HuH-7 (cell line): ENCODE results near the gene MBNL2.

Source experiments
- DNase-seq: peaks from one replicate; pipeline ENCODE4 v3.0.0; 2011; ENCODE audit warnings: low spot score

Gene MBNL2

DNA sequence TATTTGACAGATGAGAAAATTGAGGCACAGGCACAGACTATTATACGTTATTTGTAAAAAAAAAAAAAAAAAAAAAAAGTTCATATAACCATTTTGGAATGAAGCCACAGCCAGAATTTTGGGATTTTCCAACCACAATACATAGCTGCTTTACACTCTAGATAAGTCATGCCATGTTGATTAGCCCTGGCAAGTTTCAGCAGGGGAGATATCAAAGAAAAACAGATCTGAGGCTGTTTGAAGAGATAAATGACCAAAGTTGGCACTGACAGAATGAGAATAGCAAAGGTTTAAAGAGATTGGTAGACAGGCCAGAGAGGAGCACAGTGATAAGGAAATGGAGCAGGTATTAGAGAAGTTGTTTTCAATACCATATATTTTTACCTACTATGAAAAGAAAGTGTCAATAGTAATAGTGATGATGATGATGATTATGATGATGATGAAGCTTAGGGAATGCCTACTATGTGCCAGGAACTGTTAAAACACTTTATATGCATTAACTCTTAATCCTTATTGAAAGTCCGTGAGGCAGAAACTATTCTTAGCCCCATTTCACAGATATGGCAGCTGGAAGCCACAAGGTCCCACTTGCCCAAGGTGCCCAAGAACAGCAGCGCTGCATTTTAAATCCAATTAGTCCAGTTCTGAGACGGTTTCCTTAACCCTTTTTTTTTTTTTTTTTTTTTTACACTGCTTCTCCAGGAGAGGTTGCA, 105.5 kb downstream of the MBNL2 start:
- no peak for DNase-seq

- no peak for DNase-seq
Observed at GRCh38 chr13:97328222-97328790, 106.2 kb downstream of the MBNL2 start.

DNA sequence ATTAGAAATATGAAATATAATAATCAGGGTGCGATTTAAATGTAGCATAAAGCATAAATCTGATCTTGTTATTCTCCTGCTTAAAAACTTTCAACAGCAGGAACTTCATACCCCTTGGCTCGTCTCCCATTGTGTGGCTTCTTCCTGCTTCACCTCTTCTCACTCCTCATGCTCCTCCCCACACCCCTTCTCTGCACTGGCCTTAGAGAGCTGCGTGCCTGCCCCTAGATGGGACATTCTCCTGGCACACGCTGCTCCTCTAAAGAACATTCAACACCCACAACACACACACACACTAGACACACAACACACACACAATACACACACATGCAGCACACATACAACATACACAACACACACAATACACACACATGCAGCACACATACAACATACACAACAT, 107.2 kb downstream of the MBNL2 start:
- DNase-seq, result no peak

- no peak for DNase-seq
Observed at GRCh38 chr13:97330448-97330847, 108.3 kb downstream of the MBNL2 start.

DNA sequence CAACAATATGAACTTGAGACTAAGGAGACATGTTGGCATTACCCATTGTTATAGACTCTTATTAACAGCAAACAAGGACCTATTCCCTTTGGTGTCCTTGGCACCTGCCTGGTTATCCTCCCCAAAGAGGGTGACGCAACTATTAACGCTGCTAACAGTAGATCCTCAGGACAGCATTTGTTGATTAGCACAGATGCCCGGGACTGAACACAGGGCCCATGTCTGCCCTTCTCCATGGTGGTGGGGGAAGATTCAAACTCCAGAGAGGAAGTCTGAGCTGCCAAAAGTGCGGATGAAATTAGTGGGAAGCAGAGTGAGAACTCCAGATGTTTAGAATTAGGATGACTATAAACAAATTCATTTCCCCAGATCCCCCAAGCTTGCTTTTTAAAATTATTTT, 110.6 kb downstream of the MBNL2 start:
- DNase-seq, result no peak

DNA sequence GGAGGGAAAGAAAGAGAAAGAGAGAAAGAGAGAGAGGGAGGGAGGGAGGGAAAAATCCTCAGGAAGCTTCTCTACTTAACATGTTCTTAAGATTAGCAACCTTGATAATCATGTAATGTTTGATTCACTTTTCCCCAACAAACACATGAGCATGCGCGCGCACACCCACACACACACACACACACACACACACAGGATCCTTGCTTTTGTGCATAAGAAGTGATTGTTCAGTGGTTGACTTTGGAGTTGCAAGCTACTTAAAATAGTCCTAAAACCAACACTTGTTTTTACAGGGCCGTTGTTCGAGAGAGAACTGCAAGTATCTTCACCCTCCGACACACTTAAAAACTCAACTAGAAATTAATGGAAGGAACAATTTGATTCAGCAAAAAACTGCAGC, 111.8 kb downstream of the MBNL2 start:
- DNase-seq, result no peak

- DNase-seq, result no peak
Observed at GRCh38 chr13:97334690-97335089, 112.6 kb downstream of the MBNL2 start.

GRCh38 chr13:97335488-97336134, 113.5 kb downstream of the MBNL2 start:
- DNase-seq, result no peak

DNA sequence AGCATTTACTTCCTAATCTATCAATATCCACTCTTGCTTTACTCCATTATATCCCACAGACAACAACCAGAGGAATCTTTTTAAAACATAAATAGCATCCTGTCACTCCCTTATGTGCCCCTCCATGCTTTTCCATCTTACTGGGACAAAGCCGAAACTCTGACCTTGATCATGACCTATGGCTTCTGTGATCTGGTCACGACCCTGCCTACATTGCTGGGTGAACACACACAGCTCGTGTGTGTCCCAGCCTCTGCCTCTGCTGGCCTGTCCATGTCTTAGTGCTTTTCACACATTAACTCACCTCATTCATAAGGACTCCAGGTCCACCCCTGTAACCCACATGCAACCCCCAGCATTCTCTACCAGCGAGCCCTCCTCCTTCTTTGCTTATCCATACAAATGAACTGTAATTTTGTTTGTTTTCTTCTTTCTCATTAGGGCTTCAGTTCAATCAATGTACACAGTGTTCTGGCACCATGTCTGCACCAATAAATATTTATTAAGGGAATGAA, 115.9 kb downstream of the MBNL2 start:
- no peak for DNase-seq

DNA sequence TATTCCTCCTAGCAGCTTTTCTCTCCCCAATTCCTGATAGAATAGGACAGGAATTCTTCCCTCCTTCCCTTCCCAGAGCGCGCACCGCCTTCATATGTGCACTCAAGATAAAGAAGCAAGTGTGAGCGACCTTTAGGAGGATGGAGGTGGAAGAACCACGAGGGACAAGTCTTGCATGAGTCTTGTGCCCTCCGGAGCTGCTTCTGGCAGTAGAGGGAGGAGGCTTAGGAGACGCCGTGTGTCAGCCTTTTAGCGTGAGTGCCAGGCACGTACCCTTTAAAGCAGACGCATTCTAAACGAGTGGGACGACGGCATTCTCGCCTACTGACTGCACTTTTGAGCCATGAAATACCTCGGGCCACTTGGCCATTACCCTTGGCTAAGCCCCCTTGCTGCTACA, 116.4 kb downstream of the MBNL2 start:
- no peak for DNase-seq

- DNase-seq, result no peak
Observed at GRCh38 chr13:97339019-97339987, 117.2 kb downstream of the MBNL2 start.

DNA sequence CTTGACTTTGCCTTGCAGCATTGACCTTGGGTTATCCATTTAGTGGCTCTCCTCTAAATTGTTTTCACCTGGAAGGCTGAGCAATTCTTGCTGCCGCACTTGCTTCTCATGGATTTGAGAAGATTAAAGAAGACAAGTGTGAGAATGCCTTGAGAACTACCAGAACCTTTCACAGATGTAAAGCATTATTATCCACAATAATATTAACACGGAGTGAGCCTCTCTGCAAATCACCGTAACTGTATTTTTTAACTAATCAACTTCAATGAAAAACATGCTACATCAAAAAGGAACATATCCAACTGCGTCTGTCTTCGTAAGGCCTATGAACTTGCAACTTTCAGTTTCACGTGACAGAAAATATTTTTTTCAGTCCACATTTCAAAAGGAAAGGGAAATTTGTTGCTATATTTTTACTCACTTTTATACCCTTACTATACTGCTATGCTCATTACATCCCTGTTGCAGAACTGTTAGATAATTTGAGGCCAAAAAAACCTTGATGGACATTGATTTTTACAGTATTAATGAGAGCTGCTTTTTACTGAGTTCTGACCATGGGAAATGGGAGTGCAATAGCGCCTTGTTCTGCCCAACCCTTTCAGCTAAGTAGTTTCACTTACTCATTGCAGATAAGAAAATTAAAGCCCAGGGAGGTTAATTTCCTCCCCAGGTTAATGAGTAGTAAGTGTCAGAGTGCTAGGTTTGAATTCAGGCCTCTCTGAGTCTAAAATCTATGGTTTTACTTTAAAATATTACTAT, 118.0 kb downstream of the MBNL2 start:
- no peak for DNase-seq

- no peak for DNase-seq
Observed at GRCh38 chr13:97341135-97341534, 119.0 kb downstream of the MBNL2 start.

- no peak for DNase-seq
Observed at GRCh38 chr13:97342136-97342535, 120.0 kb downstream of the MBNL2 start.

DNA sequence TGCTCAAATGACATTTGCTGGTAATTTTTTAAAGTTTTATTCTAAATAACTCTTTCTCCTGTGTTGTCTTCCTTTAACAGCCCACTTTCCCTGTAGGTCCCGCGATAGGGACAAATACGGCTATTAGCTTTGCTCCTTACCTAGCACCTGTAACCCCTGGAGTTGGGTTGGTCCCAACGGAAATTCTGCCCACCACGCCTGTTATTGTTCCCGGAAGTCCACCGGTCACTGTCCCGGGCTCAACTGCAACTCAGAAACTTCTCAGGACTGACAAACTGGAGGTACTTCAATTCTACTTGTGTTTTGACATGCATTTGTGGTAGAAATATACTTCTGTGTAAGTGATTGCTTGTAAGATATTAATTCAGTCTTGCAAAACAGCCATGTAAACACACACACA, 120.8 kb downstream of the MBNL2 start:
- no peak for DNase-seq

GRCh38 chr13:97344265-97345175, 122.4 kb downstream of the MBNL2 start:
- peak; percentile 27 for DNase-seq

- no peak for DNase-seq
Observed at GRCh38 chr13:97346097-97346496, 124.0 kb downstream of the MBNL2 start.

GRCh38 chr13:97346561-97347254, 124.6 kb downstream of the MBNL2 start:
- DNase-seq, result no peak

DNA sequence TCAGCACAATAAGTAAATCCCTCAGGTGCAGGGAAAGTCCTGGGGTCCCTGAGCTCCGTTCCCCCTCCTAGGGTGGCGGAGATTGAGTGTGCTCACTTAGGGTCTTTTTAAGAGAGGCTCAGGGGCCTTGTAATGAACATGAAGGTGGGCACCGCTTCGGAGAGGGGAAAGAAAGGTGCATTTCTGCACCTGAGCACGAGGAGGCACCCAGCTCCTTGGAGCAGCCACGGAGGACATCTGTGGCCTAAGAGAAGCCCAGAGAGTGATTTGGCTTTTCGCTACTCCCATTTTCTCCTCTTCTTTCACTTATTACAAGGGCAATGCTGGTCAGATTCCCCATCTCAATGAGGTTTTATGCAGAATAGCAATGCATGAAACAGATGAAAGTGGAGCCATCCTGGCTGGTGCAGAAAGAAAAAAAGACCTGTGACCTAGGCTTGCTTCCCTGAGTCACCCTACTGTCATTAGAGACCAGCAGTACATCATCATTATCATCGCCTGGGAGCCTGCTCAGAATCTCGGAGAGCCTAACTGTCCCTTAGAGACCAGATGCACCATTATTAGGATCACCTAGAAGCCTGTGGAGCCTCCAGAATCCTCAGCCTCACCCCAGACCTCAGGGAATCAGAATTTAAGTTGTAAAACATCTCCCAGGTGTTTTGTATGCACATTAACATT, 125.3 kb downstream of the MBNL2 start:
- DNase-seq, result no peak
